Prostate gland (tissue), 2 donors: ENCODE results near the gene BMAL1.

Source experiments
- CTCF ChIP-seq, 4 experiments: fragments of 200-600 bp in 2 of 4; fragments of 450-650 bp in 2 of 4; sonication (generic) in 2 of 4; IDR thresholded peaks; 1 replicate in 3 of 4; 2 replicates in 1 of 4; pipeline ENCODE4 v1.5.1; 2016 to 2019; ENCODE audit warnings: antibody characterized with exemption in 4 of 4, mild to moderate bottlenecking in 2 of 4, moderate library complexity in 2 of 4
- POLR2A ChIP-seq: fragments of 450-650 bp; IDR thresholded peaks from one replicate; pipeline ENCODE4 v1.6.1; 2016; ENCODE audit warnings: antibody characterized with exemption, mild to moderate bottlenecking
- POLR2AphosphoS5 ChIP-seq: sonication (generic); formaldehyde crosslinking; IDR thresholded peaks from one replicate; pipeline ENCODE4 v1.6.1; 2017; ENCODE audit warnings: antibody characterized with exemption

DNA sequence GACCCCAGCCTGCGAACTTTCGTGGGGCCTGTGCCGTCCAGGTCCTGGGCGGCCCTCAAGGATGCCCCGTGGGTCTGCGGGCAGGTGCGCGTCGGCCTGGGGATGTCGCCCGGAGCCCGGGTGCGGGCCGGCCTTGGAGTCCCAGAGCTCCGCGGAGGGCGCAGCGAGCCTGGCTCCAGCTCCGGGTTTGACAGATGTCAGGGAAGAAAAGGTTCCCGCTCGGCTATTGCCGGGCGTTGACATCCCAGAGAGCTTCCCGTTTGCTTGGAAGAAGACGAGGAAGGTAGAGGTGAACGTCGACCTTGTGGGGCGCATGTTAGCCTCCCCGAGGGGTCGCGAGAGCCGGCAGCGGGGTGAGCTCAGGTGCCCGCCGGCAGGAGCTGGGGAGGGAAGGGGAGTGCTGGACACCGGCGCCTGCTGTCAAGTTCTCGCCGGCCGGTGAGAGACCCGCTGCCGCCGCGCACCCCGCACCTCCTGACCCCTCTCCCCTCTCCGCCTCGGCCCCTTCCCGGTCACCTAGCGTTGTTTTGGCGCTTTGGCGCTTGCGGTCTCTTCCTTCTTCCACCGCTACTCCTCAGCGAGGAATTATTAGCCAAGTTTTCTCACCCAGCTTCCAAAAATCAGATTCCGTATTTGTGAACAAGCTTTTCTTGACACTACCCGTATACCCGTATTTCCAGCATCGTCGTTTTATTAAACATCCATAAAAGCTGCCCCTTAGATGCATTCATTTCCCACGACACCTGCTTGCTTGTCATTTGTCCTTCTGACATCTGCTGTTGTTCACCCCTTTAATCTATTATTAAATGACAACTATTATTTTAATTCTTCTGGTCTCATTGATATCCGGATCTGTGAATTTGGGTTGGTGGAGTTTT lies 1.3 kb downstream of the BMAL1 start:
- TF ChIP-seq POLR2A (no peak), CTCF (IDR thresholded peaks at IDR 0.05) (no peak), POLR2AphosphoS5 (no peak)
